Measurements from ENCODE around the gene BCAS3. TPM values are rescaled to one million over a fixed set of nuclear protein-coding genes. Genes with fewer than 3 reads are reported as not detected.

The BCAS3 gene
- polyA plus RNA-seq, 6 donors from 2014 or later: 22.0 to 38.9 (median 24.5) TPM

GRCh38 chr17:60740584-60740983, 62.9 kb downstream of the BCAS3 start:
- H3K9me3 Mint-ChIP-seq: peaks cover 0 to 4% (median 0%) of the 10 kb centered on the region in 7 donors
- no peak overlapping the region for H3K27ac Mint-ChIP-seq
- H3K27me3 Mint-ChIP-seq: no peaks in the 10 kb centered on the region
- ATAC-seq (ENCODE audit: low read depth in 2 of 2): no peak
- DNase-seq: no peak
- H3K4me3 Mint-ChIP-seq: no peak overlapping the region
- H3K4me1 Mint-ChIP-seq: peaks cover 5 to 12% (median 7%) of the 10 kb centered on the region in 3 donors
- H3K36me3 Mint-ChIP-seq: peaks cover 5 to 8% of the 10 kb centered on the region in 2 donors

GRCh38 chr17:60741031-60741430, 63.4 kb downstream of the BCAS3 start:
- Mint-ChIP-seq H3K4me3 (no peak overlapping the region), H3K4me1 (peaks cover 5 to 12% (median 7%) of the 10 kb centered on the region in 3 donors), H3K9me3 (peaks cover 0 to 4% (median 0%) of the 10 kb centered on the region in 7 donors), H3K36me3 (peaks cover 5 to 8% of the 10 kb centered on the region in 2 donors), H3K27me3 (no peaks in the 10 kb centered on the region), H3K27ac (no peak overlapping the region)
- ATAC-seq (ENCODE audit: low read depth in 2 of 2) (no peak), DNase-seq (no peak)

- no peak overlapping the region for H3K27ac Mint-ChIP-seq
- DNase-seq: no peak
- ATAC-seq (ENCODE audit: low read depth in 2 of 2): no peak
- peaks cover 0 to 8% of the 10 kb centered on the region in 2 donors for H3K36me3 Mint-ChIP-seq
- peaks cover 0 to 4% (median 0%) of the 10 kb centered on the region in 7 donors for H3K9me3 Mint-ChIP-seq
- H3K4me1 Mint-ChIP-seq: peaks cover 5 to 15% (median 7%) of the 10 kb centered on the region in 3 donors
- H3K4me3 Mint-ChIP-seq: no peak overlapping the region
- H3K27me3 Mint-ChIP-seq: no peaks in the 10 kb centered on the region
These were observed 65.6 kb downstream of the BCAS3 start for GRCh38 chr17:60743282-60743681.

GRCh38 chr17:60743799-60744198, 66.1 kb downstream of the BCAS3 start:
- no peak overlapping the region for H3K4me3 Mint-ChIP-seq
- ATAC-seq (ENCODE audit: low read depth in 2 of 2) (no peak), DNase-seq (no peak)
- peaks cover 5 to 13% (median 7%) of the 10 kb centered on the region in 3 donors for H3K4me1 Mint-ChIP-seq
- peaks cover 0 to 4% (median 0%) of the 10 kb centered on the region in 7 donors for H3K9me3 Mint-ChIP-seq
- no peaks in the 10 kb centered on the region for H3K27me3 Mint-ChIP-seq
- peaks cover 0 to 10% of the 10 kb centered on the region in 2 donors for H3K36me3 Mint-ChIP-seq
- H3K27ac Mint-ChIP-seq: peak overlapping the region in 1 of 6 donors; percentile 12

GRCh38 chr17:60744355-60744966, 66.8 kb downstream of the BCAS3 start:
- H3K4me1 Mint-ChIP-seq: peaks cover 5 to 13% (median 7%) of the 10 kb centered on the region in 3 donors
- ATAC-seq (ENCODE audit: low read depth in 2 of 2) (no peak), DNase-seq (no peak)
- H3K4me3 Mint-ChIP-seq: no peak overlapping the region
- peaks cover 0 to 10% of the 10 kb centered on the region in 2 donors for H3K36me3 Mint-ChIP-seq
- no peak overlapping the region for H3K27ac Mint-ChIP-seq
- H3K9me3 Mint-ChIP-seq: peaks cover 0 to 4% (median 0%) of the 10 kb centered on the region in 7 donors
- H3K27me3 Mint-ChIP-seq: no peaks in the 10 kb centered on the region

- ATAC-seq (ENCODE audit: low read depth in 2 of 2) (no peak), DNase-seq (no peak)
- Mint-ChIP-seq H3K27me3 (no peaks in the 10 kb centered on the region), H3K27ac (no peak overlapping the region), H3K4me1 (peaks cover 6 to 15% (median 9%) of the 10 kb centered on the region in 3 donors), H3K9me3 (peaks cover 0 to 8% (median 1%) of the 10 kb centered on the region in 7 donors), H3K4me3 (no peak overlapping the region), H3K36me3 (peaks cover 0 to 5% of the 10 kb centered on the region in 2 donors)
These were observed 67.9 kb downstream of the BCAS3 start for GRCh38 chr17:60745544-60745943.

GRCh38 chr17:60747069-60747808, 69.6 kb downstream of the BCAS3 start:
- no peak for DNase-seq
- Mint-ChIP-seq H3K36me3 (peaks cover 0 to 5% of the 10 kb centered on the region in 2 donors), H3K27me3 (no peaks in the 10 kb centered on the region), H3K4me1 (peaks cover 9 to 19% (median 19%) of the 10 kb centered on the region in 3 donors), H3K9me3 (peaks cover 0 to 11% (median 3%) of the 10 kb centered on the region in 7 donors), H3K4me3 (no peak overlapping the region), H3K27ac (peak overlapping the region in 1 of 6 donors; percentile 60)
- no peak for ATAC-seq (ENCODE audit: low read depth in 2 of 2)

- Mint-ChIP-seq H3K27ac (peak overlapping the region in 1 of 6 donors; percentile 94), H3K36me3 (peaks cover 0 to 5% of the 10 kb centered on the region in 2 donors), H3K4me1 (peaks cover 9 to 19% (median 19%) of the 10 kb centered on the region in 3 donors), H3K4me3 (no peak overlapping the region), H3K9me3 (peaks cover 0 to 11% (median 3%) of the 10 kb centered on the region in 7 donors), H3K27me3 (no peaks in the 10 kb centered on the region)
- no peak for ATAC-seq (ENCODE audit: low read depth in 2 of 2)
- DNase-seq: no peak
These were observed 70.6 kb downstream of the BCAS3 start for GRCh38 chr17:60748204-60748603.

- Mint-ChIP-seq H3K4me3 (no peak overlapping the region), H3K9me3 (peaks cover 0 to 11% (median 3%) of the 10 kb centered on the region in 7 donors), H3K27me3 (no peaks in the 10 kb centered on the region), H3K36me3 (peaks cover 0 to 5% of the 10 kb centered on the region in 2 donors), H3K4me1 (peaks cover 5 to 15% (median 13%) of the 10 kb centered on the region in 3 donors), H3K27ac (no peak overlapping the region)
- ATAC-seq (ENCODE audit: low read depth in 2 of 2) (no peak), DNase-seq (no peak)
These were observed 71.4 kb downstream of the BCAS3 start for GRCh38 chr17:60749050-60749449.

GRCh38 chr17:60749708-60750107, 72.1 kb downstream of the BCAS3 start:
- DNase-seq (no peak), ATAC-seq (ENCODE audit: low read depth in 2 of 2) (no peak)
- H3K27me3 Mint-ChIP-seq: no peaks in the 10 kb centered on the region
- peak overlapping the region in 1 of 6 donors; percentile 76 for H3K27ac Mint-ChIP-seq
- H3K9me3 Mint-ChIP-seq: peaks cover 0 to 11% (median 3%) of the 10 kb centered on the region in 7 donors
- no peak overlapping the region for H3K4me3 Mint-ChIP-seq
- H3K36me3 Mint-ChIP-seq: peaks cover 0 to 5% of the 10 kb centered on the region in 2 donors
- peaks cover 5 to 15% (median 12%) of the 10 kb centered on the region in 3 donors for H3K4me1 Mint-ChIP-seq

- H3K4me3 Mint-ChIP-seq: no peak overlapping the region
- H3K27ac Mint-ChIP-seq: peak overlapping the region in 1 of 6 donors; percentile 59
- no peaks in the 10 kb centered on the region for H3K27me3 Mint-ChIP-seq
- peak in 1 of 2 donors; percentile 51 for ATAC-seq (ENCODE audit: low read depth in 2 of 2)
- peaks cover 5 to 15% (median 12%) of the 10 kb centered on the region in 3 donors for H3K4me1 Mint-ChIP-seq
- peaks cover 0 to 11% (median 3%) of the 10 kb centered on the region in 7 donors for H3K9me3 Mint-ChIP-seq
- H3K36me3 Mint-ChIP-seq: peaks cover 0 to 5% of the 10 kb centered on the region in 2 donors
- DNase-seq: no peak
These were observed 73.0 kb downstream of the BCAS3 start for GRCh38 chr17:60750640-60751039.

GRCh38 chr17:60751884-60752283, 74.2 kb downstream of the BCAS3 start:
- H3K27me3 Mint-ChIP-seq: no peaks in the 10 kb centered on the region
- peaks cover 0 to 5% of the 10 kb centered on the region in 2 donors for H3K36me3 Mint-ChIP-seq
- H3K4me3 Mint-ChIP-seq: no peak overlapping the region
- ATAC-seq (ENCODE audit: low read depth in 2 of 2) (no peak), DNase-seq (no peak)
- peaks cover 5 to 16% (median 15%) of the 10 kb centered on the region in 3 donors for H3K4me1 Mint-ChIP-seq
- H3K9me3 Mint-ChIP-seq: peaks cover 0 to 11% (median 3%) of the 10 kb centered on the region in 7 donors
- peak overlapping the region in 4 of 6 donors; percentile 51 to 81 (median 68) for H3K27ac Mint-ChIP-seq

- Mint-ChIP-seq H3K4me1 (peaks cover 5 to 15% (median 11%) of the 10 kb centered on the region in 3 donors), H3K27me3 (no peaks in the 10 kb centered on the region), H3K27ac (peak overlapping the region in 1 of 6 donors; percentile 32), H3K36me3 (peaks cover 0 to 4% of the 10 kb centered on the region in 2 donors), H3K4me3 (no peak overlapping the region), H3K9me3 (peaks cover 0 to 11% (median 3%) of the 10 kb centered on the region in 7 donors)
- ATAC-seq (ENCODE audit: low read depth in 2 of 2): no peak
- DNase-seq: no peak
These were observed 75.4 kb downstream of the BCAS3 start for GRCh38 chr17:60752873-60753577.
